GM18951 (cell line): ENCODE data around the gene OGFR.

Experiments
- POLR2A ChIP-seq: IDR thresholded peaks from 4 replicates; pipeline ENCODE4 v1.6.1; 2011; ENCODE audit warnings: mild to moderate bottlenecking; ENCODE audit not compliant: insufficient read length, insufficient read depth; ENCODE audit errors: extremely low read depth
- in situ Hi-C: fragments of 300-500 bp; cut with MboI; formaldehyde crosslinking; loops from one replicate; pipeline ENCODE4 v1.12.0; 2022; ENCODE audit warnings: low sequenced_read_pairs, mixed read lengths, inconsistent platforms; ENCODE audit not compliant: unreplicated experiment

Gene OGFR

DNA sequence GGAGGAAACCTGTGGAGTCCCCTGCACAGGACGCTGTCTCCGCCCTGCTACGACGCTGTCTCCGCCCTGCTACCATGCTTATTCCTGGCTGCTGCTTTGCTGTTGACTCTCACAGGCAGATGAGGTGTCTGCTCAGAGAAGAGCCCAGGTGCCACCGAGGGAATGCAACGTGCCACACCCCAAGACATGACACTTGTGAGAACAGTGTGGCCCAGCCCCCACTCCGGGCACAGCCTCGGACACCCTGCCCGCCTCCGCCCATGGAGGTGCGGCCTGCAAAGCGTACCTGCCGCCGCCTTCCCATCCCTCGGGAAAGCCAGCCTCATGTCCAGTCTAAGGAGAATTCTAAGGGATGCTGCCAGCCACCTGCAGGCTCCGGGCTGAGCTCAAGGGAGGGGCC, 23.9 kb upstream of the OGFR start:
- no peak for TF ChIP-seq POLR2A
- in situ Hi-C loops: loop anchor here (25.0 kb wide), 1 partner anchor 118 kb away; no protein-coding TSS in a partner anchor

DNA sequence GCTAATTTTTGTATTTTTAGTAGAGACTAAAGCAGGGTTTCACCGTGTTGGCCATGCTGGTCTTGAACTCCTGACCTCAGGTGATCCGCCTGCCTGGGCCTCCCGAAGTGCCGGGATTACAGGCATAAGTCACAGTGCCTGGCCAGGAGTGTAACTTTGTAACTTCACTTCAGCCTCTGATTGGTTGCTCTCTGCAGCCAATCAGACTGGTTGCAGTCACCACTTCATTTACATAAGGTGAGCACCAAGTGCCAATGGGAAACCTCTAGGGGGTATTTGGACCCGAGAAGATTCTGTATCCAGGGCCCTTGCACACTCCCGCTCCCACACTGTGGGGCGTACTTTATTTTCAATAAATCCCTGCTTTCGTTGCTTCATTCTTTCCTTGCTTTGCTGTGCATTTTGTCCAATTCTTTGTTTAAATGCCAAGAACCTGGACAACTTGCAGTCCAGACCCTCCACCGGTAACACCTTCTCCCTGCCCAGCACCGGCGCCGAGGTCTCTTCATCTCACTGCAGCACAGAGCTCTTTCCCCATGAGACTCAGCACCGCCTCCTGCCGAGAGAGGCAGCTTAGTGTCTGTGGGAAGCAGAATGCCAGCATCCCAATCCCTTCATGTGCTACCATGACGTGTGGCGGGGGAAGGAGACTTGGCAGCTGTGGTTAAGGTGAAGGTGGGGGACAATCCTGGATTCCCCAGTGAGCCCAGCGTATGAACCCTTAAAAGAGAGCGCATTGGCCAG, 22.3 kb upstream of the OGFR start:
- TF ChIP-seq POLR2A: no peak
- in situ Hi-C loops: loop anchor here (25.0 kb wide), 1 partner anchor 120 kb away; no protein-coding TSS in a partner anchor

DNA sequence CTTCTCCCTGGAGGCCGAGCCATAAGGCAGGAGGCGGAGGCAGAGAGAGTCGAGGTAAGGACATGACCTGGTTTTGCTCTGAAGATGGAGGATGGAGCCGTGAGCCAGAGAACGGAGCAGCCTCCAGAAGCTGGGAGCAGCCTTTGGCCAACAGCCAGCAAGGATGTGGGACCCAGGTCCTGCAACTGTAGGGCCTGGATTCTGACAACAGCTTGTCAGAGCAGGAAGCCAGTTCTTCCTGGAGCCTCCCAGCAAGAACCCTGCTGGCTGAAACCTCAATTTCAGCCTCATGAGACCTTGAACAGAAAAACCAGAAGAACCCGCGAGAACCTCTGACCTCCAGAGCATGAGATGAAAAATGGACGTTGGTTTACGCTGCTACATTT, 21.7 kb upstream of the OGFR start:
- in situ Hi-C loops: loop anchor here (25.0 kb wide), 1 partner anchor 121 kb away; no protein-coding TSS in a partner anchor

DNA sequence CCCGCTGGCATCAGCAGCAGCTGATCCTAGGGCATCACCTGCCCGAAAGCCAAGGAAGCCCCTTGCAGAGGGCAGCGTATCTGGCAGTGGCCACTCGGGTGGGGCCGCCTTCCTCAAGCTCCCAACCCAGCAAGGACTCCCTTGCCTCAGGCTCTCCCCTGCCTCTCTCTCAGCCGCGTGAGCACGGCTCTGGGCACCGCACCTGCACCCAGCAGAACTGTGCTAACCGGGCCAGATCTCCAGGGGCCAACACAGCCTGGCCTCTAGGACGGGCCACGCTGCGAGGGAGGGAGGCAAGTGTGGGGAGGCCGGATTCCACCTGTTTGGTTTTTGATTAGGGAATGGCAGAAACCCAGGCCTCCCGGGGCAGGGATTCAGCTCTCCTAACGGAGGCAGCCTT, 20.1 kb upstream of the OGFR start:
- in situ Hi-C loops: loop anchor here (25.0 kb wide), 1 partner anchor 122 kb away; no protein-coding TSS in a partner anchor
- TF ChIP-seq POLR2A: no peak

More for the DNA sequence above, 21.7 kb upstream of the OGFR start:
- no peak for TF ChIP-seq POLR2A

DNA sequence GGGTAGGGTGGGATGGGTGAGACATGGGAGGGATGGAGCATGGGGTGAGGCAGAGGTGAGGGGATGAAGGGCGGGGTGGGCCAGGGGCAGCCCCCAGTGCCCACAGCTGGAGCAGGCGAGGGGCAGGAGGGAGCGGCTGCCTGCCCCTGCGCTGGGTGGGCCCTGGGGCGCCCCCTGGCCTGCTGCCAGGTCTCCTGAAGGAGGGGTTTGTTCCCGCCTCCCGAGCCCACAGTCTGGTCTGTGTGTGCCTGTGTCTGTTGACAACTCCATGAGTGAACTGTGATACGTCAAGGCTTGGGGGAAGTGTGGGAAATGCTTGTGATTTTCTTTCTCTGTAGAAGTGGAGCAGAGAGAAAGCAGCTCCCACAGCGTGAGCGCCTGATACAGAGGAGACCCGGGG, 19.2 kb upstream of the OGFR start:
- TF ChIP-seq POLR2A: no peak
- in situ Hi-C loops: loop anchor here (25.0 kb wide), 1 partner anchor 123 kb away; no protein-coding TSS in a partner anchor

DNA sequence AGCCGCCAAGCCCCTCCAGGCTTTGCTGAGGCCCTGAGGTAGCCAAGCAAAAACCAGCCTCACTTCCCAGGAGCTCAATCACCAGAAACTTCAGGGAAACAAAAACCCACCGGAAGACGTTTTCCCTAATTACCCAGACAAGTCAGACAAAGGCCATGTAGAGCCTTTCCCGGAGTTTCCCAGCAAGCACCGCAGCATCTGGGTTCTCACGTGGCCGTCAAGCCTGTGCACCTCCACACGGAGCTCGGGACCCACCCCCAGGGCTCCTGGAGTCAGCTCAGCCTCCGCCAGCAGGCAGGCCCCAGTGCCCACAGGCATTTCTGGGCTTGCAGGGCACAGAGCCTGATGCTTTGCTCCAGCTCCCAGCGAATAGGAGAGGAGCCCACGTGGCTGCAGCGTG, 18.5 kb upstream of the OGFR start:
- in situ Hi-C loops: loop anchor here (25.0 kb wide), 1 partner anchor 124 kb away; no protein-coding TSS in a partner anchor
- TF ChIP-seq POLR2A: no peak

DNA sequence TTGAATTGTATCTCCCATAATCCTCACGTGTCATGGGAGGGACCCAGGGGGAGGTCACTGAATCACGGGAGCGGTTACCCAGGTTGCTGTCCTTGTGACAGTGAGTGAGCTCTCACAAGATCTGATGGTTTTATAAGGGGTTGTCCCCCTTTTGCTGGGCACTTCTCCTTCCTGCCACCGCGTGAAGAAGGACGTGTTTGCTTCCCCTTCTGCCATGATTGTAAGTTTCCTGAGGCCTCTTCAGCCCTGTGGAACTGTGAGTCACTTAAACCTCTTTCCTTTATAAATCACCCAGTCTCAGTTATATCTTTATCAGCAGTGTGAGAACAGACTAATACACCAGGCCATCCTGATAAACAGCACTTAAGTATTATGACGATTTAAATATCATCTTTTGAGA, 17.3 kb upstream of the OGFR start:
- in situ Hi-C loops: loop anchor here (25.0 kb wide), 1 partner anchor 125 kb away; no protein-coding TSS in a partner anchor

DNA sequence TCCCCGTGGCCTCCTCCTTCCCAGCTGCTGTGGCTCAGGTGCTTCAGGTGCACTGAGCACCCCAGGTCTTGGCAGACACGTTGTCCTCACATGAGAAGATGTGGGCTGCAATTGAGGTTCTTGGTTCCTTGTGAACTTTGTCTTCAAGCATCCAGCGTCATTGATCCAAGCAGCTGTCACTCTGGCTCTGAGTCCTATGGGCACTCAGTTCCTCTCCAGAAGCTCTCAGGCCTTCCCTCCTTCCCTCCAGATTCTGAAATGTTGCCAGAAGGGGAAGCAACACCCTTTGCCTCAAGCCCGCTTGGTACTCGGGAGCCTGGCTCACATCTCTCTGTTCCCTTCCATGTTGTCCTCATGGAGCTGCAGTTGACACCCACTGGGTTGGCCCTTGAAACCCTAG, 16.8 kb upstream of the OGFR start:
- in situ Hi-C loops: loop anchor here (25.0 kb wide), 1 partner anchor 126 kb away; no protein-coding TSS in a partner anchor
- TF ChIP-seq POLR2A: no peak

More for the DNA sequence above, 17.3 kb upstream of the OGFR start:
- TF ChIP-seq POLR2A: no peak

DNA sequence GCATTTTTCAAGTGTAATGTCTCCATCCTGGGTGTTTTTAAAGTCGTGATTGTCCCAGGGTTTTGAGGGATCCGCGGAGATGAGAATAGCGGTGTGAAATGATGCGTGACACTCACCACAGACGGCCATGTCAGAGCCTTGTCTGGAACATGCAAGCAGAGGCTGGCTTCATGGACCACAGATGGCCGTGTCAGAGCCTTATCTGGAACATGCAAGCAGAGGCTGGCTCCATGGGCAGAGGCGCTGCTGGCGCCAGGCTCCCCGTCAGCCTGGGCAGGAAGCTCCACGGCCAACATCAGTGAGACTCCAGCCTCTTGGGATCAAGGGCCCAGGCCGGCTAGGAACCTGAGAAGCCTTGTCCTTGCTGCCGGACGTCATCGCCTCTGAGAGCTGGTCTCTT, 16.0 kb upstream of the OGFR start:
- TF ChIP-seq POLR2A: no peak
- in situ Hi-C loops: loop anchor here (25.0 kb wide), 1 partner anchor 126 kb away; no protein-coding TSS in a partner anchor

DNA sequence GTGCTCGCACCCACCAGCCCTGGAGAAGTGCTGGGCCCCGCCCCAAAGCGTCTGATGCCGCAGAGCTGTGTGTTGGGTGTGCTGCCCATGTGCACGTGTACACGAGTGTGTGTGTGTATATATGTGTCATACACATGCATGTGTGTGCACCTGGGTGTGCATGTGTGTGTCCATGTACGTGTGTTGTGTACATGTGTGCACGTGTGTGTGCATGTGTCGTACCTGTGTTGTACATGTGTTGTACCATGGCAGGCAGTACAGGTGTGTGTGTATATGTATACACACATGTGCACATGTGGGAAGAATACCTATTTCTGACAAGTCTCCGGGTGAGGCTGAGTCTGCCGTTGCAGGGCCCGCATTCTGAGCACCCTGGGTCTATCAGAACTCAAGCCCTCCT, 14.6 kb upstream of the OGFR start:
- in situ Hi-C loops: loop anchor here (25.0 kb wide), 1 partner anchor 128 kb away; no protein-coding TSS in a partner anchor
- TF ChIP-seq POLR2A: no peak

DNA sequence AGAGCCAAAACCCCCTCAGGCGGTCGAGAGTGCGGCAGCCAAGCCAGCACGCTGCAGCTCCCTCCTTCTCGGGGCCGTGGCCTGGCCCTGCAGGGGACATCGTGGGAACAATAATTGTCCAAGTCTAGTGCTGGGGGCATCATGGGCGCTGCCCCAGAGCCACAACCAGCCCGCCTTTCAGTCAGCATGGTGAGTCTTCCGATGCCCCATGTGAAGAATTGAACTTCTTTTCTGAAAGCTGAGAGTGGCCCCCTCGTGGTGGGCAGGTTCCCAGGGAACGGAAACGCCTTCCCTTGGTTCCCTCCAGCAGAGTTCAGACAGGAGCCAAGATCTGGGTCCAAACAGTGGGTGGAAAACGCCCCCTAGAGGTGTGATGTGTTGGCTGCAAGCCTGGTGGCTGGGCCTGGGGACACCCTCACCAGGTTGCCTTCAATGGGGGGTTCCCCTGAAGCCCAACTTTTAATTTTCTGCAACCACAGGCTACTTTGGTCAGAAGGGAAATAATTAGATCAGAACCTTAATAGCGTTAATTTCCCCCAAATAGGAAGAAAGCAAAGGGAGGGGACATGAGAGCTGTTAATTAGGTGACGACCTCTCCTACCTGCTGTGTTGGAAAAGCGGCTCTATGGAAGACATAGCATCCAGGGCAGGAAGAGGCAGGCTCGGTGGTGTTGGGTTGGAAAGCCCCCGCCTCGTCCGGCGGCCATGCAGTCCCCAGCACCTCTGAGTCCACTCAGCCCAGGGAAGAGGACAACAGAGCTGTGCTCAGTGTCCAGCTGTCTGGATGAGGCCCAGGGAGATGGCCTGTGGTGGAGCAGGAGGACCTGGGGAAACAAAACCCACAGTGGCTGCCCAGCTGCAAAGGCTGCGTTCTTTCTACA, 13.1 kb upstream of the OGFR start:
- in situ Hi-C loops: loop anchor here (25.0 kb wide), 1 partner anchor 129 kb away; no protein-coding TSS in a partner anchor
- TF ChIP-seq POLR2A: no peak

DNA sequence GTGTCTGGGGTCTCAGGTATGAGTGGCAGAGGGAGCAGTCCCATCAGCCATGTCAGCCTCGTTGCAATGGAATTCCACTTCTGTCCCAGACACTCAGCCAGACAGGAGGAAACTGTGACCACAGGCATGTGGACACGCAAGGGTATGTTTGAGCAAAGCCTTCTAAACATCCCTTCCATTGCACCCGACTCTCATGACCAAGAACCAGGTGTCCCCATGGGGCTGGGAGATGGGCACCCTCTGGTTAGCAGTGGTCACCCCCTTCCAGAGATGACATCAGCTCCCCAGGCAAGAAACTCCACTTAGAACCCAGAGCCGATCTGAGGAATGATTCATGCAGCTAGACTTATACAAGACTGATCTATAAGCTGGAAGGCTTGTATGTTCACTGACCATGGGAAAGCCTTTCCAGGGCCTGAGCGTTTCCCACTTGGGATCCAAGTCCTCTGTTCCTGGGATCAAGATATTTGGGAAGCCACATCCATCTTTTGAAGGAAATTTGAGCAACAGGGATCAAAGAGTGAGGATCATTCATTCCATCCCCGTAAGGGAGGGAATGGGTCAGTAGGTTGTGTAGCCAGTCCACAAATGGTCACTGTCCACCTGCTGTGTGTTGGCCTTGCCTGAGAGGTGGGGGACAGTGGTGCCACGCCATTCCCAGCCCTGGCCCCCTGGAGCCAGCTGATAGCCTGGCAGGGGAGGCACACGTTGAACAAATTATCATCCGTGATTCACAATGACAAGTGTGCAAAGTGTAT, 12.3 kb upstream of the OGFR start:
- no peak for TF ChIP-seq POLR2A
- in situ Hi-C loops: loop anchor here (25.0 kb wide), 1 partner anchor 130 kb away; no protein-coding TSS in a partner anchor
